Suppressor macrophage (primary cell): Measurements from ENCODE around the gene ARL16.

ENCODE experiments used
- DNase-seq, 4 experiments: peaks; one replicate each; pipeline ENCODE4 v3.0.0-alpha.2; 2020 to 2022
- total RNA-seq, 17 experiments: gene quantifications; one replicate each; lab custom pipeline; 2026; ENCODE audit warnings: mixed read lengths in 6 of 17, inconsistent platforms in 3 of 17; lab: John Stamatoyannopoulos, UW

The ARL16 gene
- total RNA-seq, result 4.0 to 25.3 (median 12.0) reads per million in 17 experiments

DNA sequence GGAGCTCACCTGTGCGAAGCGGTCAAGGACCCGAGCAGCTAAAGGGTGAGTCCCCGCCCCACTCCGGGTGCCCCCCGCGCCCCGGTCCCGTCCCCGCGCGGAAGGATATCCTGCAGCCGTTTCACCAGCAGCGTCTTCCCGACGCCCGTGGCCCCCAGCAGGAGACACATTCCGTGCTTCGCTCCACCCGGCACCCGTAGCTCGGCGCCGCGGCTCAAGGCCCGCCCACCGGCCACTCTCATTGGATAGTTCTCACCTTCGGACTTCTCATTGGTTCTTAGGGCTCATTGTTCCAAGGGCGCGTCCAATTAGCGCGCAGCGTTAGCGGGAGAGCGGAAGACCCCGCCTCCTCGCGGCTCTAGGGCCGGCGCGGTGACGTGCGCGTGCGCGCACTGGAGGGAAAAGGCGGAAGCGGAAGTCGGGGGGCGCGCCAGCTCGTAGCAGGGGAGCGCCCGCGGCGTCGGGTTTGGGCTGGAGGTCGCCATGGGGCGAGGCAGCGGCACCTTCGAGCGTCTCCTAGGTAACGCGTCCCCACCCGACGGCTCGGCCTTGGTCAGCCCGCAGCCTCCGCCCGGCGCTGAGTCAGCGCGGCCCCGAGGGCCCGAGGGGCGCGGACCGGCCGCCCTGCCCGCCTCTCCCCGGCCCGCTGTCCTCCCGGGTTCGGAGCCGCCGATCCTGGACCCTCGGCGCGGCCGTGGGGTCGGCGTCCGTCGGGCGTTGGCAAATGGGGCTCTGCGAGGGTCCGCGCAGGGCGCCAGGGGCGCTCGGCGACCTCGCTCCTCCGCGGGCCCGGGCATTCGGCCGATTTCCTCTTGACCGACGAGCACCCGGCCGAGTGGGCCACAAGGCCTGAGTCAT lies at the start of gene ARL16, which contains the start of gene HGS:
Gene ARL16 (minus strand): TSS at position 214 of the 858 bp plus-strand sequence. CDS start 44 bp downstream, at position 170.
Gene HGS (plus strand): TSS at position 428 of the 858 bp plus-strand sequence. CDS start 56 bp downstream, at position 484.
- DNase-seq, result peak; percentile 100

GRCh38 chr17:81727324-81728031 lies 43.9 kb upstream of the ARL16 start:
- DNase-seq, result no peak

- DNase-seq, result no peak
Measured at GRCh38 chr17:81726004-81726403, 42.4 kb upstream of the ARL16 start.

GRCh38 chr17:81725439-81725838 lies 41.8 kb upstream of the ARL16 start:
- no peak for DNase-seq

GRCh38 chr17:81723651-81724209 lies 40.1 kb upstream of the ARL16 start:
- DNase-seq, result no peak

DNA sequence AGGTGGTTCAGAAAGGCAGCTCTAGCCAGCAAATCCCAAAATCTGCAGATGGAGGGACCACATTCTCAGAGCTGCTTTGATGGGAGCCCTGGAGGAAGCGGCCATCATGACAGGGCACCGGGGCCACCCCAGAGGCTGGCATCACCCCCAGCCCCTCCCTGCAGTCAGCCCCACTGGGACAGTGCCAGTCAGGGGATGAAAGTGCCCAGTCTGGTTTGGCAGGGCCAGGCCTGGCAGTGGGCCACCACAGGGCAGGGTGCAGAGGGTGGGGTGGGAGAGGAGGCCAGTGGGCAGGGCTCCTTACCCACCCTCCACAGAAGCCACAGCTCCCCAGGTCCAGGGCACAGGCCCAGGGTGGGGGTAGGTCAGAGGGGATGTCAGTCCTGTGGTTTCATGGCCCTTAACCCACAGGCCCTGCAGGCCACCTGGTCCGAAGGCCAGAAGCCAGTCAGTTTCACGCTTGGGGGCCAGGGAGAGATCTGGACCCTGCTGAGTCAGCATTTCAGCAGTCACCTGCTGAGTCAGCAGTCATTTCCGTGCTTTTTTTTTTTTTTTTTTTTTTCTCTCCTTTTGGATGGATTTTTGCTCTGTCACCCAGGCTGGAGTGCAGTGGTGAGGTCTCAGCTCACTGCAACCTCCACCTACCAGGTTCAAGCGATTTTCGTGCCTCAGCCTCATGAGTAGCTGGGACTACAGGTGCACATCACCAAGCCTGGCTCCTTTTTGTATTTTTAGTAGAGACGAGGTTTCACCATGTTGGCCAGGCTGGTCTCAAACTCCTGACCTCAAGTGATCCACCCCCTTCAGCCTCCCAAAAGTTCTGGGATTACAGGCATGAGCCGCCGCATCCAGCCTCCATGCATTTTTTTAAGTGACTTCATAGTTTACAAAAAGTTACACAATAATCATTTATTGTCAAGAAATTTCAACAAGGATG lies 38.9 kb upstream of the ARL16 start:
- no peak for DNase-seq

DNA sequence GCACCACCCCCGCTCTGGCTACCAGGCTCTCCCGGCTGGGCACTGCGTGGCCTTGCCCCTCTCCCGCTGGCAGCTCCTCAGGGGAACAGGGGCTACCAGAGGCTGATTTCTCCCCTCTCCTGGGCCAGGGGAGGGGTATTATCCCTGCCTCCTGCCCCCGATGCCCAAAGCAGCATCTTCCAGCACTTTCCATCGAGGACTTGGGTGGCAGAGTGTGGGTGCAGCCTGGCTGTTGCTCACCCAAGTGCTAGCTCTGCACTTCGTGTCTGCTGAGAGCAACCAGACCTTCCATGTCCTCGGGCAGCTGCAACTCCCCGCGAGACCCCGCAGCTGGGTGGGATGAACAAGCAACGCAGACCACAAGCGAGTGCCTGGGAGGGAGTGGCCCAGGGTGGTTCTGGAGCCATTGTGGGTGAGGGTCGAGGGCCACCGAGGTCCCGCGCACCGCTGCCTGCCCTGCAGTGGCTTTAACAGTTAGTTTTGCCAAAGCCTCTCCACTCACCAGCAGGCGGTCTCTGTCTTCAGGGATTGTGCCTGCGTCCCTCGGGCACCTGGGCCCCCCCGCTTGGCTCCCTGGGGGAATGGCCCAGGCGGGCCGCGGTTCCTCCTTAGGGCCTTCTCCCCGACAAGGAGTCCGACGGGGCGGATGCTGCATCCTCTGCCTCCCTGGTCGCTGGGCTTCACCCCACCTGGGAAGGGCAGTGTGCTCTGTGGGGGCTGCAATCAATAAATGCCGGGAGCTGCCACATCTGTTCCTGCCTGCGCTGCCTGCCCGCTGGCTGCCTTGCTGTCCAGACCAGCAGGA lies 36.9 kb upstream of the ARL16 start:
- DNase-seq, result no peak

DNA sequence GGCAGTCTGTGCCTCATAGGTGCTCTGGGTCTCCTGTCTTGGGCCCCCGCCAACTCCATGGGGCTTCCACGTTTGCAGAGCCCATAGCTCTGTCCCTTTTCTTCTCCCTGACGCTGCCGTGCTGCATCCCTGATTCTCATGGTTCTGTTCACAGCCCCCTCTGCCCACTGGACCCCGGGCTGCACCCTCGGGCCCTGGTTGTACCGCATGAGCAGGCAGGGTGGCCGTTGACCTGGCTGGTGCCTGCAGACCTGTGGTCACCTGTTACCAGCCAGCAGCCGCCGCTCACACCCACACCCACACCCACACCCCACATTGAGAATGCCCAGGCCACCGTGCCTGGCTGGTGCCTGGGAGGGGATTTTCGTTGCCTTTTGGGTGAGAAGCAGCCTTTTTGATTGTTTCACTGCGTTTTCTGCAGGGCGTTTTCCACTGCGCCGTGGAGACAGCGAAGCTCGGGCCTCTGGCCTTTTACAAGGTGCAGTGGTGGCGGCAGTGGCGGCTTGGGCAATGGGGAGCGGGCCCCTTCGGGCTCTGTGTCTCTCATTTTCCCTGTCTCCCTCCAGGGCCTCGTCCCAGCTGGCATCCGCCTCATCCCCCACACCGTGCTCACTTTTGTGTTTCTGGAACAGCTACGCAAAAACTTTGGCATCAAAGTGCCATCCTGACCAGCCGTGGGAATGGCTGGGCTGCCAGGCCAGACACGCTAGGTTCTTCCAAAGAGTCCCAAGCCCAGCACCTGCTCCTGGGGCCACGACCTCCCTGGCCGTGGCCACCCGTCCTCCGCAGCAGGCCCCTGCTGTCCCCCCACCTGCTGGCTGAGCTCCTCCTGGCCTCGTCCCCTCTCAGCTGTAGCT lies 36.0 kb upstream of the ARL16 start:
- no peak for DNase-seq

DNA sequence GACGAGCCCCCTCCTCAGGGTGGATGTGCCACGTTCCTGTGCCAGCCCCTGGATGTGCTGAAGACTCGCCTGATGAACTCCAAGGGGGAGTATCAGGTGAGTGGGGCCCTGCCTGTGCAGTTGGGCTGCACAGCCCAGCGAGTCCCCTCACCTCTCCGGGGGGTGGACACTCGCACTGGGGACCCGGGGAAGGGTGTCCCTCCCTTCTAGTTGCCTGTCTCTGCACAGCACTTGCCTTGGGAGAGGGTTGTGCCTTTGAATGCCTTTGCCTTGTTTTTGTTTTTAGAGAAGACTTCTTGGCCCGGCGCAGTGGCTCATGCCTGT lies 34.1 kb upstream of the ARL16 start:
- DNase-seq, result no peak

GRCh38 chr17:81717049-81717765 lies 33.6 kb upstream of the ARL16 start:
- no peak for DNase-seq

GRCh38 chr17:81716674-81716996 lies 33.0 kb upstream of the ARL16 start:
- no peak for DNase-seq

DNA sequence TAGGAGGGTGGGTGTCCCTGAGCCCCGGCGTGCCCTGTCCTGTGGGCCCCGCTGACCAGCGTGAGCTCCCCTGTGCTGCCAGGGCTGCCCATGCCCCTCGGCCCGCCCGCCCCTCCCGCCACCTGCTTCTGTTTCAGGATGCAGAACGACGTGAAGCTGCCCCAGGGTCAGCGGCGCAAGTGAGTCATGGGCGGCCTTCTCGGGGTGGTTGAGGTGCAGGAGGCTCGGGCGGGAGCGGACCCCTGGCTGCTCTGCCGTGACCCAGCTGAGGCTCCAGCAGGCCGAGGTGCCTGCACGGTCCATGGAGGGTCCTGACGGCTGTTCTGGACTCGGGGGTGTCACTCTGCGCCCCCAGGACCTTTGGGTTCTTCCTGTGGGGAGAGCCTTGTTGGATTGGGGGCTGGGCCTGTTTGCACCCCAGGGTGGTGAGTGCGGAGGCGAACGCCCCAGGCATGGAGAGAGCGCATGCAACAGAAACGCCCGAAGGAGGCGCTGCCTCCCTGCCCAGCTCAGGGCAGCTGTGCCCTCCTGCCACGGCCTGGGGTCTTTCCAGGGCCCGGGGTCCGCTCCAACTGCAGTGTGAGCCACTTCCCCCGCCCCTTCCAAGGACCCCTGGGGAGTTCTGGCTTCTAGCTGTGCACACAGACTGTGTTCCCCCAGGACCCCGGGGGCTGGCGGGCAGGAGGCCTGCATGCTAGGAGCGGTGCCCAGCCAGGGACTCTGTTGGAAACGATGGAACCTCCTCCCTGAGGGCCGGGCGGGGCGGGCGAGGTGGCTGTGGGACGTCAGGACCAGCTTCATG lies 32.5 kb upstream of the ARL16 start:
- DNase-seq, result no peak

DNA sequence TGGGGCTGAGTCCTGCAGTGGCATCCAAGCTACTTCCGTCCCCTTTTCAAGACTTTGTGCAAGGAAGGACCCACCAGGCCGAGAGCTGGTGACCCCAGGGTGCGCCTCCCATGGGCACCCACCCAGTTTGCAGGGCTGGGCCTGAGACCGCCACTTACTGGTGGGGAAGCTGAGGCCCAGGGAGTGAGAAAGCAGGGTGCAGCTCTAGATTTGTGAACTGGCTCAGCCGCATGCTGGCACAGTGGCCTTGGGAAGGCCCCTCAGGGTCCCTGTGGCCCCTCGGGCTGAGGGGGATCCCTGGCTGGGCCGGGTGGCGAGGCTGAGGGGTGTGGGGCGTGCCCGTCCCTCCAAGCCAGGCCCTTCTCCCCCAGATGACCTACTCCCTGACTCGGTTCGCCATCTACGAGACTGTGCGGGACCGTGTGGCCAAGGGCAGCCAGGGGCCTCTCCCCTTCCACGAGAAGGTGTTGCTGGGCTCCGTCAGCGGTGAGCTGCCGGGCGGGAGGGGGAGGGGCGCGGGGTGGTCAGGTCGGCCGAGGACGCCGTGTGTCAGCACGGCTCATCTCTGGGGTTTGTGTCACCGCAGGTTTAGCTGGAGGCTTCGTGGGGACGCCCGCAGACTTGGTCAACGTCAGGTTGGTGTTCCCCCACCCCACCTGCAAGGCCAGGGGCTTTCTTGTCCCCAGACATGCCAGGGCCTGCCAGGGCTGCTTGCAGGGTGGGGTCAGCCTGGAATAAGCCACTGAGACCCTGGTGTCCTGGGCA lies 31.7 kb upstream of the ARL16 start:
- no peak for DNase-seq

DNA sequence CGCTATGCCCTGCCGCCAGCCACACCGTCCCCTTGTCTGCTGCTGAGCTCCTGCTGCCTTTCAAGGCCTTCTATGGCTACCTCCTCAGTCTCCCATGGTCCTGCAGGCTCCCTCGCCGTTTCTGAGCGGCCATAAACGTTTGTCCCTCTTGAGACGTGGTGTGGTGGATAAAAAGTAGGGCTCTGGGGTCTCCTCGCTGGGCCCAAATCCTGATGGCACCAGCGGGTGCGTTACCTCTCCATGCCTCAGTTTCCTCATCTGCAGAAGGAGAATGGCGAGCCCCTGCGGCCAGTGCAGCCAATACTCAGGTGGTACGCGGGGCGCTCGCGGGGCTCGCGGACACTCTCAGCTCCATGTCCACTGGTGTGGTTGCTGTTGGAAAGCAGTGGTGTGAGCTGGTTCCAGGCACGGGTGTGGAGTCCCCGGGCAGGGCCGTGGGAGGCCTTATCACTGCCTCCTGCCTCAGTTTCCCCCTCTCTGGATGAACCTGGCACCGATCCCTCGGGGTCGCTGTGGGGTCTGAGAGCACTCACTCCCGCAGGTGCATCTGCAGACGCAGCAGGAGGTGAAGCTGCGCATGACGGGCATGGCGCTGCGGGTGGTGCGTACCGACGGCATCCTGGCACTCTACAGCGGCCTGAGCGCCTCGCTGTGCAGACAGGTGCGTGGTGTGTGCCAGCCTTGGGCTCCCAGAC lies 31.0 kb upstream of the ARL16 start:
- no peak for DNase-seq

DNA sequence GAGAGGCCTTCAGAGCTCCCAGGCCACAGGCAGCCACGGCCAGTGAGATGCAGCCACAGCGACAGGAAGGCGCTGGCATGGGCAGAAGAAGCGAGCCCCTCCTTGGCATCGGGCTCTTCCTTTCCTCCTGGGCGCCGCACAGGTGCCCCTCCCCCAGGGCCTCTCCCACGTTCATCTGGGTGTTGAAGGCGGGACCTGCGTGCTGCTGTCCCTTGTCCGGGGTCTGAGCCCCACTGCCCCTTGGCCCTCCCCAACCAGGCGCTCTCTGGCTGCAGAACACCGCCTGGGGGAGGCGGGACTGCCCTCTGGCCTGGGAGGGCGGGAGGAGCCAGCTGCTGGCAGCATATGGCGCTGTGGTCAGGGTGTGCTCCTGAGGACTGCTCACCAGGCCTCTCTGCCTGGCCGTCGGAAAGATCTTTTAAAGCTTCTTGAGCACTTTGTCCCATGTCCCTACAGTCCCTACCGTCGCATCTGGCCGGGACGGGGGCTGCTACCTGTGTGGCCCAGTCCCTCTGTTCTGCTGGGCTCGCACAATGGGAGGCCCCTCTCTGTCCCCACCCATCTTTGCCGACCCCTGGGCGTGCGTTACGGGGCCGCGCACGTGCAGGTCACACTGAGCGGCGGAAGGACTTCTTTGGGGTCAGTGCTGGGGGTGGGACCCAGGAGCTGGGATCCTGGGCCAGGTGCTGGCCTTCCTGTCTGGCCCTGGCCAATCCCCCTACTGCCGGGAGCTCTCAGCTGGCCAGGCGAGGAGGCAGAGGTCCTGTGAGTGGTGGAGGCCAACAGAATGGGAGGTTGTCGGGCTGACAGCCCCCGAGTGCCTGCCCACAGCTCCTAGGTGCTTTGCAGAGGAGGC lies 30.2 kb upstream of the ARL16 start:
- DNase-seq, result no peak

DNA sequence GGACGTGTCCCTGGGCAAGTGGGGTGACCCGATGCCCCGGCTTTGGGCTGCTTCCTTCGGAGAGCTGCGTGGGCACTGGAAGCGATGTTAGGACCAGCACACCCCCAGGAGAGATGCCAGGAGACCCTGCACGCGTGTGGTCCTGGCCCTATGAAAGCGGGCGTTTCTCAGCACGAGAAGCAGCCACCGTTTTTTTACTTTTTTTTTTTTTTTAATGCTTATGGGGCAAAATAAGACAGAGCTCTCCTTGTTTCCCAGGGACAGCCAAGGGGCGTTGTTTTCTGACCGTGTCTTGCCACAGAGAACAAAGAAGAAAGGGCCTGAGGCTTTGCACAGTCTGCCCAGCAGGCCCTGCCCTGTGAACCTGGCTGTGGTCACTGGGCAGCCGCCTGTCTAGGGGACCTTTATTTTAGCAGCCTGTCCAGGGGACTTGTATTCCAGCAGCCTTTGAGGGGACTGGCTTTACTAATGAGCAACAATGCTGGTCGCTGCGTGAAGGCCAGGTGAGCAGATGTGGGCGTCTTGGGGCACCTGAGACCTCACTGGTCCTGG lies 29.5 kb upstream of the ARL16 start:
- DNase-seq, result no peak
